ENCODE data around the gene HEPH.

GRCh38 chrX:66176134-66176533, 12.1 kb downstream of the HEPH start:
- TF ChIP-seq EP300 (IDR thresholded peaks at IDR 0.05) (no peak), CTCF (IDR thresholded peaks at IDR 0.05) (no peak)

Data from upper lobe of left lung (tissue), 4 donors.